Liver (tissue), 9 donors: ENCODE measurements around the gene MYOZ2. TPM values are rescaled to one million over a fixed set of nuclear protein-coding genes. Genes with fewer than 3 reads are reported as not detected.

Experiments
- DNase-seq: peaks from one replicate; pipeline ENCODE4 v3.0.0-alpha.2; 2017; ENCODE audit warnings: low spot score
- H3K27ac ChIP-seq, 2 donors: one replicate each; pipeline ENCODE4 v1.7.0; 2013; ENCODE audit warnings: inconsistent platforms in 2 of 2, low read length in 2 of 2, control low read depth in 1 of 2, low read depth in 1 of 2, mild to moderate bottlenecking in 1 of 2
- H3K27me3 ChIP-seq, 4 donors: one replicate each; pipeline versions ENCODE4 v1.6.1 to v1.7.0; 2013; ENCODE audit warnings: low read length in 3 of 4, inconsistent platforms in 1 of 4, mild to moderate bottlenecking in 1 of 4, moderate library complexity in 1 of 4; ENCODE audit not compliant: control insufficient read depth in 4 of 4, insufficient read depth in 4 of 4
- H3K36me3 ChIP-seq, 4 donors: one replicate each; pipeline versions ENCODE4 v1.6.1 to v1.7.0; 2013; ENCODE audit warnings: low read length in 3 of 4, mild to moderate bottlenecking in 3 of 4, low read depth in 1 of 4, moderate library complexity in 1 of 4; ENCODE audit not compliant: control insufficient read depth in 4 of 4, insufficient read depth in 3 of 4
- H3K4me1 ChIP-seq, 4 donors: one replicate each; pipeline versions ENCODE4 v1.6.1 to v1.7.0; 2013; ENCODE audit warnings: low read length in 3 of 4, mild to moderate bottlenecking in 3 of 4, moderate library complexity in 1 of 4; ENCODE audit not compliant: control insufficient read depth in 4 of 4, insufficient read depth in 4 of 4
- H3K4me3 ChIP-seq, 3 donors: one replicate each; pipeline versions ENCODE4 v1.6.1 to v1.7.0; 2013; ENCODE audit warnings: low read length in 3 of 3, control low read depth in 1 of 3, low read depth in 1 of 3, mild to moderate bottlenecking in 1 of 3
- H3K9ac ChIP-seq, 2 donors: one replicate each; pipeline ENCODE4 v1.7.0; 2013; ENCODE audit warnings: low read length in 2 of 2, mild to moderate bottlenecking in 2 of 2, moderate library complexity in 2 of 2, control low read depth in 1 of 2, low read depth in 1 of 2
- H3K9me3 ChIP-seq, 4 donors: one replicate each; pipeline versions ENCODE4 v1.6.1 to v1.7.0; 2013; ENCODE audit warnings: low read length in 3 of 4; ENCODE audit not compliant: control insufficient read depth in 4 of 4
- FOXA1 ChIP-seq: IDR thresholded peaks from 2 replicates; pipeline ENCODE4 v1.6.1; 2016; ENCODE audit warnings: antibody characterized with exemption
- FOXA2 ChIP-seq: IDR thresholded peaks from 2 replicates; pipeline ENCODE4 v1.6.1; 2016; ENCODE audit warnings: antibody characterized with exemption
- GABPA ChIP-seq, 2 donors: IDR thresholded peaks in 1 of 2; conservative IDR thresholded peaks in 1 of 2; 2 replicates each; pipeline ENCODE4 v1.6.1; 2016; ENCODE audit warnings: antibody characterized with exemption in 2 of 2, mild to moderate bottlenecking in 1 of 2, moderate library complexity in 1 of 2
- HNF4G ChIP-seq: IDR thresholded peaks from 2 replicates; pipeline ENCODE4 v1.6.1; 2016; ENCODE audit warnings: antibody characterized with exemption
- JUND ChIP-seq, 2 donors: IDR thresholded peaks; 2 replicates each; pipeline ENCODE4 v1.6.1; 2016; ENCODE audit warnings: antibody characterized with exemption in 2 of 2
- NR2F2 ChIP-seq: IDR thresholded peaks from 2 replicates; pipeline ENCODE4 v1.6.1; 2016; ENCODE audit warnings: antibody characterized with exemption
- RAD21 ChIP-seq, 2 donors: IDR thresholded peaks; 2 replicates each; pipeline ENCODE4 v1.6.1; 2016; ENCODE audit warnings: antibody characterized with exemption in 2 of 2, mild to moderate bottlenecking in 2 of 2
- SP1 ChIP-seq: IDR thresholded peaks from 2 replicates; pipeline ENCODE4 v1.6.1; 2018; ENCODE audit warnings: antibody characterized with exemption, mild to moderate bottlenecking
- TAF1 ChIP-seq: conservative IDR thresholded peaks from 2 replicates; pipeline ENCODE4 v1.6.1; 2016; ENCODE audit warnings: antibody characterized with exemption, mild to moderate bottlenecking
- YY1 ChIP-seq: IDR thresholded peaks from 2 replicates; pipeline ENCODE4 v1.6.1; 2016; ENCODE audit warnings: antibody characterized with exemption, mild to moderate bottlenecking
- polyA plus RNA-seq, 2 donors: library from polyadenylated mRNA; stranded (reverse) in 1 of 2; unstranded in 1 of 2; fragments of 200-250 nt in 1 of 2; fragments of >200 nt in 1 of 2; fragmentation: Nextera tagmentation in 1 of 2; extraction: Ambion mirVana in 1 of 2; gene quantifications; one replicate each; pipeline versions ENCODE4 v1.2.1 to v1.2.3, GENCODE V29; 2013 to 2015
- total RNA-seq, 2 donors: library from RNA; depleted of rRNA; stranded (reverse); fragments of >200 nt; gene quantifications; one replicate each; pipeline ENCODE4 v1.2.3, GENCODE V29; 2014
- TF ChIP-seq, protein P1 (sequence below): fragments of 150-350 bp; IDR thresholded peaks from 2 replicates; pipeline ENCODE4 v1.5.1; 2017; ENCODE audit warnings: improper control_type of control experiment, low read depth, low read length; ENCODE audit not compliant: missing input control
- TF ChIP-seq, protein P2 (sequence below): IDR thresholded peaks from 2 replicates; pipeline ENCODE4 v1.6.1; 2016; ENCODE audit warnings: antibody characterized with exemption
- TF ChIP-seq, protein P3 (sequence below): IDR thresholded peaks from 2 replicates; pipeline ENCODE4 v1.6.1; 2016; ENCODE audit warnings: antibody characterized with exemption, mild to moderate bottlenecking
- TF ChIP-seq, protein P4 (sequence below): IDR thresholded peaks from 2 replicates; pipeline ENCODE4 v1.6.1; 2016; ENCODE audit warnings: antibody characterized with exemption
- donor health status: healthy.
- donor health status: healthy.
- donor health status: healthy.
- donor health status: healthy.
- donor health status: healthy.

MYOZ2 gene
- total and polyA plus RNA-seq, 4 donors = 0.03 to 0.08 TPM; not detected in 2

DNA sequence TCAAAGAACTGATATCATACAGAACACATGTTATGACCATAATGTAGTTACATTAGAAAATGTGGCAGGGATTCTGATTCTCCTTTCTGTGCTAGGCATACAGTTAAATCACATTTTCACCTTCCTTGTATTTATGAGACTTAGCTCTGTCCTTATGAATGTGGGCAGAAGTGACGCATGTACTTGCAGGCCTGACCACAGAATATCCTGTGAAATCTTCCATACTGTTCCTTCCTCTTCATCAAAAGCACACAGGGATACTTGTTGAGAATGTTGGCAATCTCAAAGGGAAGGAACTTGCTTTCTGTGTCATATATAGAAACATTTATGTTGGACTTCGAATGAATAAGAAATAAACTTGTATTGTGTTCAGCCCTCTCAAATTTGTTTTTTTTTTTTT is 17.2 kb upstream of the MYOZ2 start (continued):
- TF ChIP-seq, protein P1, sequence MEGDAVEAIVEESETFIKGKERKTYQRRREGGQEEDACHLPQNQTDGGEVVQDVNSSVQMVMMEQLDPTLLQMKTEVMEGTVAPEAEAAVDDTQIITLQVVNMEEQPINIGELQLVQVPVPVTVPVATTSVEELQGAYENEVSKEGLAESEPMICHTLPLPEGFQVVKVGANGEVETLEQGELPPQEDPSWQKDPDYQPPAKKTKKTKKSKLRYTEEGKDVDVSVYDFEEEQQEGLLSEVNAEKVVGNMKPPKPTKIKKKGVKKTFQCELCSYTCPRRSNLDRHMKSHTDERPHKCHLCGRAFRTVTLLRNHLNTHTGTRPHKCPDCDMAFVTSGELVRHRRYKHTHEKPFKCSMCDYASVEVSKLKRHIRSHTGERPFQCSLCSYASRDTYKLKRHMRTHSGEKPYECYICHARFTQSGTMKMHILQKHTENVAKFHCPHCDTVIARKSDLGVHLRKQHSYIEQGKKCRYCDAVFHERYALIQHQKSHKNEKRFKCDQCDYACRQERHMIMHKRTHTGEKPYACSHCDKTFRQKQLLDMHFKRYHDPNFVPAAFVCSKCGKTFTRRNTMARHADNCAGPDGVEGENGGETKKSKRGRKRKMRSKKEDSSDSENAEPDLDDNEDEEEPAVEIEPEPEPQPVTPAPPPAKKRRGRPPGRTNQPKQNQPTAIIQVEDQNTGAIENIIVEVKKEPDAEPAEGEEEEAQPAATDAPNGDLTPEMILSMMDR = no peak
- TF ChIP-seq JUND (IDR thresholded peaks at IDR 0.05) (no peak), SP1 (no peak), FOXA2 (no peak), YY1 (no peak), FOXA1 (no peak), GABPA (IDR thresholded peaks at IDR 0.05 in 1 of 2, conservative IDR thresholded peaks at IDR 0.05 in 1 of 2) (no peak)

DNA sequence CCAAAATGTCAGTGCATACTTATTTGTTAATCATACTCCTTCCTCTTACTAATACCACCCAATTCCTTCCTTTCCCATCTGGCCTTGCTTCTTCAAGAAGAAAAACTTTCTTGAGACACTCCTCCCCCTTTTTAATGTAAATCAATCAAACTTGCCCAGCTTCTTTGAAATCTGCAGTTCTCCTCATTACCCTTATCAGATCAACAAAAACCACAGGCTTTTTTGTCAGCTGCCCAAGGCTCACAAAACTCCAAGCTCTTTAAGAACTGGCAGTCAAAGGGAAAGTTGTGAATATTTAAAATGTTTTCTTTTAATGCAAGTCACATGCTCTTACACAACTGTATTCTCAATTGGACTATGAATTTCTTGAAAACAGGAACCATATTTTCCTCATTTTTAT is 11.3 kb upstream of the MYOZ2 start:
- Histone ChIP-seq H3K4me1 (no peaks in the 10 kb centered on the region), H3K9ac (no peak overlapping the region), H3K27ac (no peak overlapping the region), H3K4me3 (no peak overlapping the region), H3K36me3 (no peaks in the 10 kb centered on the region), H3K27me3 (no peaks in the 10 kb centered on the region), H3K9me3 (no peaks in the 10 kb centered on the region)
- DNase-seq = no peak
- TF ChIP-seq, protein P1 = no peak
- TF ChIP-seq FOXA2 = no peak

DNA sequence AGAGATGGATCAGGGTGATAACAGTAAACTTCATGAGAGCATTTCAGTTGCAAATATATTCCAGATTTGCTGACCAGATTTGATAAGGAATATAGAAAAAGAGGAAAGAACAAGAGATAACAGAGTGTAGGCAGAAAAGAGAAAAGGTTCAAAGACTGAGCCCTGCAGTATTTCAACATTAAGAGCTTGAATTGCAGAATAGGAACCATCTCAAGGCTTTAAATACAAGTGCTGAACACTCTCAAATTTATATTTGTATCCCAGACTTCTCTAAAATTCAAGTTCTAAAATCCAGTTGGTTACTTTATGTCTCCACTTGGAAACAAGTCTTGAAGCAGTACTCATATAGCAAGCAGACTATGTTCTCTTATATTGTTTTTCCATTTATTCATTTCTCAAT is 9.7 kb upstream of the MYOZ2 start:
- no peaks in the 10 kb centered on the region for H3K4me1 ChIP-seq
- H3K27me3 ChIP-seq = no peaks in the 10 kb centered on the region
- H3K4me3 ChIP-seq = no peak overlapping the region
- no peak overlapping the region for H3K9ac ChIP-seq
- no peaks in the 10 kb centered on the region for H3K36me3 ChIP-seq
- DNase-seq = no peak
- no peak overlapping the region for H3K27ac ChIP-seq
- H3K9me3 ChIP-seq = no peaks in the 10 kb centered on the region
- TF ChIP-seq, protein P2, sequence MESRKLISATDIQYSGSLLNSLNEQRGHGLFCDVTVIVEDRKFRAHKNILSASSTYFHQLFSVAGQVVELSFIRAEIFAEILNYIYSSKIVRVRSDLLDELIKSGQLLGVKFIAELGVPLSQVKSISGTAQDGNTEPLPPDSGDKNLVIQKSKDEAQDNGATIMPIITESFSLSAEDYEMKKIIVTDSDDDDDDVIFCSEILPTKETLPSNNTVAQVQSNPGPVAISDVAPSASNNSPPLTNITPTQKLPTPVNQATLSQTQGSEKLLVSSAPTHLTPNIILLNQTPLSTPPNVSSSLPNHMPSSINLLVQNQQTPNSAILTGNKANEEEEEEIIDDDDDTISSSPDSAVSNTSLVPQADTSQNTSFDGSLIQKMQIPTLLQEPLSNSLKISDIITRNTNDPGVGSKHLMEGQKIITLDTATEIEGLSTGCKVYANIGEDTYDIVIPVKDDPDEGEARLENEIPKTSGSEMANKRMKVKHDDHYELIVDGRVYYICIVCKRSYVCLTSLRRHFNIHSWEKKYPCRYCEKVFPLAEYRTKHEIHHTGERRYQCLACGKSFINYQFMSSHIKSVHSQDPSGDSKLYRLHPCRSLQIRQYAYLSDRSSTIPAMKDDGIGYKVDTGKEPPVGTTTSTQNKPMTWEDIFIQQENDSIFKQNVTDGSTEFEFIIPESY = no peak
- TF ChIP-seq JUND (IDR thresholded peaks at IDR 0.05) (no peak), RAD21 (IDR thresholded peaks at IDR 0.05) (no peak), HNF4G (no peak), GABPA (IDR thresholded peaks at IDR 0.05 in 1 of 2, conservative IDR thresholded peaks at IDR 0.05 in 1 of 2) (no peak), TAF1 (no peak), SP1 (no peak), FOXA2 (no peak), NR2F2 (no peak)
- TF ChIP-seq, protein P3, sequence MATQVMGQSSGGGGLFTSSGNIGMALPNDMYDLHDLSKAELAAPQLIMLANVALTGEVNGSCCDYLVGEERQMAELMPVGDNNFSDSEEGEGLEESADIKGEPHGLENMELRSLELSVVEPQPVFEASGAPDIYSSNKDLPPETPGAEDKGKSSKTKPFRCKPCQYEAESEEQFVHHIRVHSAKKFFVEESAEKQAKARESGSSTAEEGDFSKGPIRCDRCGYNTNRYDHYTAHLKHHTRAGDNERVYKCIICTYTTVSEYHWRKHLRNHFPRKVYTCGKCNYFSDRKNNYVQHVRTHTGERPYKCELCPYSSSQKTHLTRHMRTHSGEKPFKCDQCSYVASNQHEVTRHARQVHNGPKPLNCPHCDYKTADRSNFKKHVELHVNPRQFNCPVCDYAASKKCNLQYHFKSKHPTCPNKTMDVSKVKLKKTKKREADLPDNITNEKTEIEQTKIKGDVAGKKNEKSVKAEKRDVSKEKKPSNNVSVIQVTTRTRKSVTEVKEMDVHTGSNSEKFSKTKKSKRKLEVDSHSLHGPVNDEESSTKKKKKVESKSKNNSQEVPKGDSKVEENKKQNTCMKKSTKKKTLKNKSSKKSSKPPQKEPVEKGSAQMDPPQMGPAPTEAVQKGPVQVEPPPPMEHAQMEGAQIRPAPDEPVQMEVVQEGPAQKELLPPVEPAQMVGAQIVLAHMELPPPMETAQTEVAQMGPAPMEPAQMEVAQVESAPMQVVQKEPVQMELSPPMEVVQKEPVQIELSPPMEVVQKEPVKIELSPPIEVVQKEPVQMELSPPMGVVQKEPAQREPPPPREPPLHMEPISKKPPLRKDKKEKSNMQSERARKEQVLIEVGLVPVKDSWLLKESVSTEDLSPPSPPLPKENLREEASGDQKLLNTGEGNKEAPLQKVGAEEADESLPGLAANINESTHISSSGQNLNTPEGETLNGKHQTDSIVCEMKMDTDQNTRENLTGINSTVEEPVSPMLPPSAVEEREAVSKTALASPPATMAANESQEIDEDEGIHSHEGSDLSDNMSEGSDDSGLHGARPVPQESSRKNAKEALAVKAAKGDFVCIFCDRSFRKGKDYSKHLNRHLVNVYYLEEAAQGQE = no peak
- TF ChIP-seq, protein P4, sequence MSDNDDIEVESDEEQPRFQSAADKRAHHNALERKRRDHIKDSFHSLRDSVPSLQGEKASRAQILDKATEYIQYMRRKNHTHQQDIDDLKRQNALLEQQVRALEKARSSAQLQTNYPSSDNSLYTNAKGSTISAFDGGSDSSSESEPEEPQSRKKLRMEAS = no peak
